Uterus (tissue), 4 donors: ENCODE results near the gene MCEE. TPM values are rescaled to one million over a fixed set of nuclear protein-coding genes. Genes with fewer than 3 reads are reported as not detected.
"Not testable (repeated sequence)": the region's sequence is repeated elsewhere in the genome, so short reads cannot be mapped to it uniquely, and the experiment has no call there.

Experiments used
- DNase-seq, 2 donors: peaks; one replicate each; pipeline ENCODE4 v3.0.0-alpha.2; 2019 to 2020
- H3K27ac ChIP-seq, 2 donors: fragments of 200-600 bp; sonication (generic); 1 replicate in 1 of 2; 2 replicates in 1 of 2; pipeline ENCODE4 v1.5.1; 2016 to 2018
- H3K27me3 ChIP-seq, 2 donors: fragments of 200-600 bp; sonication (generic); one replicate each; pipeline ENCODE4 v1.5.1; 2018 to 2019; ENCODE audit warnings: control low read depth in 1 of 2
- H3K36me3 ChIP-seq, 2 donors: fragments of 200-600 bp; sonication (generic); one replicate each; pipeline ENCODE4 v1.5.1; 2019; ENCODE audit warnings: control low read depth in 1 of 2
- H3K4me1 ChIP-seq, 2 donors: fragments of 200-600 bp; sonication (generic); one replicate each; pipeline ENCODE4 v1.5.1; 2018 to 2019; ENCODE audit warnings: control low read depth in 1 of 2
- H3K4me3 ChIP-seq, 2 donors: fragments of 200-600 bp; sonication (generic); 1 replicate in 1 of 2; 2 replicates in 1 of 2; pipeline ENCODE4 v1.5.1; 2018 to 2019; ENCODE audit warnings: mild to moderate bottlenecking in 1 of 2
- H3K9me3 ChIP-seq, 2 donors: fragments of 200-600 bp; sonication (generic); one replicate each; pipeline ENCODE4 v1.5.1; 2019; ENCODE audit warnings: control low read depth in 1 of 2
- CTCF ChIP-seq, 4 experiments: fragments of 200-600 bp in 2 of 4; fragments of 450-650 bp in 2 of 4; sonication (generic) in 2 of 4; IDR thresholded peaks; one replicate each; pipeline ENCODE4 v1.5.1; 2016 to 2019; ENCODE audit warnings: antibody characterized with exemption in 4 of 4, mild to moderate bottlenecking in 2 of 4, moderate library complexity in 1 of 4
- POLR2A ChIP-seq, 2 donors: fragments of 450-650 bp; IDR thresholded peaks; one replicate each; pipeline ENCODE4 v1.6.1; 2016; ENCODE audit warnings: antibody characterized with exemption in 2 of 2, mild to moderate bottlenecking in 1 of 2, moderate library complexity in 1 of 2
- intact Hi-C: fragments of 100-400 bp; cut with DNase I; formaldehyde crosslinking; loops from one replicate; pipeline ENCODE4 v1.15.1; 2023; ENCODE audit warnings: low total_unique reads
- total RNA-seq, 4 donors: library from RNA; depleted of rRNA in 3 of 4; stranded (reverse); fragments of >200 nt in 3 of 4; gene quantifications; one replicate each; pipeline versions ENCODE4 v1.1.0 to v1.2.4, GENCODE V29; 2014 to 2023
- donor health status: DM: yes; HTN: yes; CAD: no.

MCEE gene
- 10 to 100 TPM in 2 of 4 donors, 1 to 10 TPM in 1, not detected in 1; 9.5 to 40.0 (median 23.2) TPM for total RNA-seq

- no peaks in the 10 kb centered on the region for H3K36me3 ChIP-seq
- H3K27ac ChIP-seq = peak within 1 kb of the TSS; percentile 88 to 93
- H3K9me3 ChIP-seq = no peaks in the 10 kb centered on the region
- intact Hi-C loops = no loop called here
- no peaks in the 10 kb centered on the region for H3K27me3 ChIP-seq
- H3K4me3 ChIP-seq = peak within 1 kb of the TSS; percentile 90 to 99
- peak; percentile 87 to 88 for DNase-seq
- peaks cover 6 to 11% of the 10 kb centered on the region in 2 donors for H3K4me1 ChIP-seq
- TF ChIP-seq CTCF (IDR thresholded peaks at IDR 0.05) (no peak), POLR2A (IDR thresholded peaks at IDR 0.05) (peak; percentile 60 to 62)
Observed at GRCh38 chr2:71130152-71130904, at the start of gene MCEE, which contains the start of gene MPHOSPH10. TSS of gene MCEE (minus strand) at chr2:71130229. CDS start at chr2:71130219, 10 bp downstream. TSS of gene MPHOSPH10 (plus strand) at chr2:71130634. CDS start at chr2:71130666, 32 bp downstream.

GRCh38 chr2:71178836-71179235 is 48.8 kb upstream of the MCEE start:
- intact Hi-C loops, H3K27ac ChIP-seq, H3K27me3 ChIP-seq, H3K4me1 ChIP-seq, H3K36me3 ChIP-seq, H3K4me3 ChIP-seq, H3K9me3 ChIP-seq, DNase-seq: not testable (repeated sequence)

GRCh38 chr2:71174207-71174606 is 44.2 kb upstream of the MCEE start:
- Histone ChIP-seq H3K27me3 (no peaks in the 10 kb centered on the region), H3K27ac (no peak overlapping the region), H3K36me3 (no peaks in the 10 kb centered on the region), H3K4me3 (no peak overlapping the region), H3K4me1 (no peaks in the 10 kb centered on the region), H3K9me3 (no peaks in the 10 kb centered on the region)
- TF ChIP-seq POLR2A (IDR thresholded peaks at IDR 0.05) = no peak
- TF ChIP-seq CTCF (IDR thresholded peaks at IDR 0.05) = no peak
- intact Hi-C loops = no loop called here
- DNase-seq = no peak

GRCh38 chr2:71173096-71173495 is 43.1 kb upstream of the MCEE start:
- H3K4me3 ChIP-seq = no peak overlapping the region
- intact Hi-C loops = no loop called here
- no peaks in the 10 kb centered on the region for H3K27me3 ChIP-seq
- no peak for DNase-seq
- no peaks in the 10 kb centered on the region for H3K9me3 ChIP-seq
- TF ChIP-seq POLR2A (IDR thresholded peaks at IDR 0.05) (no peak), CTCF (IDR thresholded peaks at IDR 0.05) (no peak)
- H3K36me3 ChIP-seq = no peaks in the 10 kb centered on the region
- H3K4me1 ChIP-seq = no peaks in the 10 kb centered on the region
- no peak overlapping the region for H3K27ac ChIP-seq

- DNase-seq = no peak
- TF ChIP-seq POLR2A (IDR thresholded peaks at IDR 0.05) (no peak), CTCF (IDR thresholded peaks at IDR 0.05) (no peak)
- H3K27me3 ChIP-seq = no peaks in the 10 kb centered on the region
- no peak overlapping the region for H3K4me3 ChIP-seq
- intact Hi-C loops = no loop called here
- no peaks in the 10 kb centered on the region for H3K4me1 ChIP-seq
- no peaks in the 10 kb centered on the region for H3K9me3 ChIP-seq
- no peaks in the 10 kb centered on the region for H3K36me3 ChIP-seq
- no peak overlapping the region for H3K27ac ChIP-seq
Observed at GRCh38 chr2:71166812-71167211, 36.8 kb upstream of the MCEE start.
